PFSK-1 (cell line): ENCODE data around the gene AQP5.

Experiments used
- FOXP2 ChIP-seq: optimal IDR thresholded peaks from 2 replicates; pipeline ENCODE3; 2011; ENCODE audit warnings: borderline replicate concordance, control low read depth, inconsistent platforms; ENCODE audit not compliant: insufficient read depth; ENCODE audit errors: extremely low read length, extremely low read depth
- POLR2AphosphoS5 ChIP-seq: IDR thresholded peaks from 2 replicates; pipeline ENCODE4 v1.6.1; 2012; ENCODE audit warnings: low read depth, mild to moderate bottlenecking, control low read depth, low read length, moderate library complexity
- SIN3A ChIP-seq: IDR thresholded peaks from 2 replicates; pipeline ENCODE4 v1.6.1; 2012; ENCODE audit warnings: mild to moderate bottlenecking, low read length, moderate library complexity, borderline replicate concordance; ENCODE audit not compliant: insufficient read depth
- TAF1 ChIP-seq: IDR thresholded peaks from 2 replicates; pipeline ENCODE4 v1.6.1; 2012; ENCODE audit warnings: low read length, control low read depth, borderline replicate concordance; ENCODE audit not compliant: insufficient read depth
- TF ChIP-seq, protein P1 (sequence below), 2 experiments: IDR thresholded peaks; 2 replicates each; pipeline versions ENCODE4 v1.6.1 to v1.8.0; 2011 to 2012; ENCODE audit warnings: low read depth in 2 of 2, low read length in 2 of 2, control low read depth in 1 of 2, inconsistent platforms in 1 of 2, mild to moderate bottlenecking in 1 of 2, moderate library complexity in 1 of 2; ENCODE audit not compliant: insufficient read depth in 1 of 2

Gene AQP5

DNA sequence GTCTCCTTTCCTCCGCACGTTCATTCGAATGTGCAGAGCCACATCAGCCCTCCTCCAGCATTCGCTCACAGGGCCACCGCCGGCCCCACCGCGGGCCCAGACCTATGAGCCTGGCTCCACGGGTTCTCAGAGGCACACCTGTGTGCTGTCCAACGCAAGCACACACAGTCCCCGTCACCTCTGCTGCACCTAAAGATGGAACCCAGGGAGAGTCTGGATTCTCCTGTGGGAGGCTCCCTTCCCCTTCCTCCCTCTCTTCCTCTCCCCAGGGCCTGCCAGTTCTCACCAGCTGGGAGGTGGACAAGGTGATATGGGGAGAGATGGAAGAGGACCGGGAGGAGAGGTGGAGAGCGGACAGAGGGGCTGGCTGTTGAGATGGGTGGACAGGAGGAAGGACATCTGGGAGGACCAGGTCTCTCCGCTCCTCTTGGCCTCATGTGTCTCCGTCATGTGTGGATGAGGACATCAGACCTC, 6.1 kb downstream of the AQP5 start:
- no peak for TF ChIP-seq POLR2AphosphoS5
- no peak for TF ChIP-seq TAF1
- TF ChIP-seq, protein P1, sequence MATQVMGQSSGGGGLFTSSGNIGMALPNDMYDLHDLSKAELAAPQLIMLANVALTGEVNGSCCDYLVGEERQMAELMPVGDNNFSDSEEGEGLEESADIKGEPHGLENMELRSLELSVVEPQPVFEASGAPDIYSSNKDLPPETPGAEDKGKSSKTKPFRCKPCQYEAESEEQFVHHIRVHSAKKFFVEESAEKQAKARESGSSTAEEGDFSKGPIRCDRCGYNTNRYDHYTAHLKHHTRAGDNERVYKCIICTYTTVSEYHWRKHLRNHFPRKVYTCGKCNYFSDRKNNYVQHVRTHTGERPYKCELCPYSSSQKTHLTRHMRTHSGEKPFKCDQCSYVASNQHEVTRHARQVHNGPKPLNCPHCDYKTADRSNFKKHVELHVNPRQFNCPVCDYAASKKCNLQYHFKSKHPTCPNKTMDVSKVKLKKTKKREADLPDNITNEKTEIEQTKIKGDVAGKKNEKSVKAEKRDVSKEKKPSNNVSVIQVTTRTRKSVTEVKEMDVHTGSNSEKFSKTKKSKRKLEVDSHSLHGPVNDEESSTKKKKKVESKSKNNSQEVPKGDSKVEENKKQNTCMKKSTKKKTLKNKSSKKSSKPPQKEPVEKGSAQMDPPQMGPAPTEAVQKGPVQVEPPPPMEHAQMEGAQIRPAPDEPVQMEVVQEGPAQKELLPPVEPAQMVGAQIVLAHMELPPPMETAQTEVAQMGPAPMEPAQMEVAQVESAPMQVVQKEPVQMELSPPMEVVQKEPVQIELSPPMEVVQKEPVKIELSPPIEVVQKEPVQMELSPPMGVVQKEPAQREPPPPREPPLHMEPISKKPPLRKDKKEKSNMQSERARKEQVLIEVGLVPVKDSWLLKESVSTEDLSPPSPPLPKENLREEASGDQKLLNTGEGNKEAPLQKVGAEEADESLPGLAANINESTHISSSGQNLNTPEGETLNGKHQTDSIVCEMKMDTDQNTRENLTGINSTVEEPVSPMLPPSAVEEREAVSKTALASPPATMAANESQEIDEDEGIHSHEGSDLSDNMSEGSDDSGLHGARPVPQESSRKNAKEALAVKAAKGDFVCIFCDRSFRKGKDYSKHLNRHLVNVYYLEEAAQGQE (IDR thresholded peaks at IDR 0.05; ENCODE audit: insufficient read depth in 1 of 2, low read depth in 2 of 2, low read length in 2 of 2), result no peak
- TF ChIP-seq SIN3A, result no peak
- no peak for TF ChIP-seq FOXP2

DNA sequence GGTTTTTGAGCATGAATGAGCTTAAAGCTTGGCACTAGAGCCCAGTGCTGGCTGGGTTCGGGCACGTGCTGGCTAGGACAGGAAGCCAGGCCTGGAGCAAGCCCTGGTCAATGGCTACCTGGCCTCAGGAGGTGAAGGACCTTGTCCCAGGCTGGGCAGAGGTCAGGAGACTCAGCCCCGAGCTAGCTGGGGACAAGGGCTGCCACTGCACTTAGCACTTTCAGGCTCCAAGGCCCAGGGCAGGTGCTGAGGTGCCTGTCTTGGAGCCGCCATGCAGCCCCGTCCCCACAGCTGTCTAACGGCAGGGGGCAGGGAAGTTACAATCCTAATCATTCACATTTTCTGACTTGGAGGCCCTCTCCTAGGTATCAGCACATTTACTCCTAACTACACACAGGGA, 6.8 kb downstream of the AQP5 start:
- no peak for TF ChIP-seq FOXP2
- TF ChIP-seq SIN3A, result no peak
- TF ChIP-seq, protein P1 (IDR thresholded peaks at IDR 0.05; ENCODE audit: insufficient read depth in 1 of 2, low read depth in 2 of 2, low read length in 2 of 2), result no peak
- no peak for TF ChIP-seq TAF1
- no peak for TF ChIP-seq POLR2AphosphoS5

DNA sequence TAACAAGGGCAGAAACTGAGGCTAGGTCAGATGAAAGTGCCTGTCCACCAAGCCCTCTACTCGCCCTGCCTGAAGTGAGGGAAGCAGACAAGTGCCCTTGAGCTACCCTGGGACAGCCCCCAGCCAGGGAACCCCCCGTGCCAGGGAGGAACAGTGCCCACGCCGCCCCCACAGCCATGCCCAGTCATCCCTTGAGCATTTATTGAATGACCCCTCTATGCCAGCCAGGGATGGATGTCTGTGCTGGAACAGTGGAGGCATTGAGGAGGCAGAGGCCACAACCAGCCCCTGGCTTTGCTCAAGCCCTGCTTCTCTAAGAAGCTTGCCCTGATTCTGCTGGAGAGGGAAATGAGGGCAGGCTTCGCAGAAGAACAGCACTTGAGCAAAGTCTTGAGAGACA, 7.4 kb downstream of the AQP5 start:
- TF ChIP-seq SIN3A (no peak), POLR2AphosphoS5 (no peak), TAF1 (no peak), FOXP2 (no peak)
- TF ChIP-seq, protein P1 (IDR thresholded peaks at IDR 0.05; ENCODE audit: insufficient read depth in 1 of 2, low read depth in 2 of 2, low read length in 2 of 2), result no peak

DNA sequence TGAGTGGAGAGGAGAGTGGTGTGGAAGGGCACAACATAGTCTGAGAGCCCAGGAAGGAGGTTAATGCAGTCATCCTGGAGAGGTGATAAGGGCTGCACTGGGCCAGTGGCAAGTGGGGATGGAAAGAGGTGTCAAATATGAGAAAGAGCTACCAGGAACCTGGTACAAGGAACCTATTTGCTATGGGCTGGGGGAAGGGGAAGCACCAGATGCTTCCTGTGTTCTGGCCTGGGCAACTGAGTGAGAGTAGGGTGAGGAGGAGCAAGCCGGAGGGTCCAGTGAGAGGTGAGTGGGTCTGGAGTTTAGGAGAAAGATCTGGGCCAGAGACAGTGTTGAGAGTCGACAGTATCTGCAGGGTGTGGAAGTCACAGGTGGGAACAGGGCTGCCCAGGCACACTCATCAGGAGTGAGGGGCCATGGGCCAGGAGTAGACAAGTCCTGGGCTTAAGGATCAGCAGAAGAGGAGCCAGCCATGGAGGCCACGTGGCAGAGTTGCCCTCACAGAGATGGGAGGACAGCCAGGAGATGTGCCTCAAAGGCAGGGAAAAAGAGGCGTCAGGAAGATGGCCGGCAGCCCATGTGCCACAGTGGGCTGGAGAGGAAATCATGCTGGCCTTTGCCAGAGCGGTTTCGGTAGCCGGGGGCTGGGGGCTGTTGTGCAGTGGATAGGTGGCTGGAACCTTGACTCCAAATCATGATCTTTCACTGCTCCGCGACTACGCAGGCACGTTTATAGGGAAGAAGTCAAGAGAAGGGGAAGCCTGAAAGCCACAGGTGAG, 8.2 kb downstream of the AQP5 start:
- TF ChIP-seq FOXP2 (no peak), TAF1 (no peak), SIN3A (no peak), POLR2AphosphoS5 (no peak)
- TF ChIP-seq, protein P1 (IDR thresholded peaks at IDR 0.05; ENCODE audit: insufficient read depth in 1 of 2, low read depth in 2 of 2, low read length in 2 of 2), result no peak

DNA sequence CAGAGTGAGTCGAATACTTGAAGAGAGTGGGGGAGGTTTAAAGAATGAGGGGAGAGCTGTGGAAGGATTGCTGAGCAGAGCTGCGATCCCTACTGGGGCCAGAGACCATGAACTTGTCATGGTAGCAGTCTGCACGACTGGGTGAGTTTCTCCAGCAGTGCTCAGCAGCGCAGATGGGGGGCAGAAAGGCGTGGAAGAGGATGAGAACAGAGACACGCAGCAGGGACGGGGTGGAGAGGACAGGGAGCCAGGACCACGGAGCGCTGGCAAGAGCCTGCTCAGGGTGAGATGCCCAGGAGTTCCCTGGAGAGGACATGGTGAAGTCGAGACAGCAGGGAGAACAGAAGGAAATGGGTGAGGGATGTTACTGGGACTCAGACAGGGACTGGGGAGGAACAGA, 9.0 kb downstream of the AQP5 start:
- TF ChIP-seq TAF1 (no peak), POLR2AphosphoS5 (no peak), SIN3A (no peak), FOXP2 (no peak)
- TF ChIP-seq, protein P1 (IDR thresholded peaks at IDR 0.05; ENCODE audit: insufficient read depth in 1 of 2, low read depth in 2 of 2, low read length in 2 of 2), result no peak
